Measurements from ENCODE around the gene RGS12.

GRCh38 chr4:3305610-3306371 lies 13.0 kb downstream of the RGS12 start:
- TF ChIP-seq, protein P1, sequence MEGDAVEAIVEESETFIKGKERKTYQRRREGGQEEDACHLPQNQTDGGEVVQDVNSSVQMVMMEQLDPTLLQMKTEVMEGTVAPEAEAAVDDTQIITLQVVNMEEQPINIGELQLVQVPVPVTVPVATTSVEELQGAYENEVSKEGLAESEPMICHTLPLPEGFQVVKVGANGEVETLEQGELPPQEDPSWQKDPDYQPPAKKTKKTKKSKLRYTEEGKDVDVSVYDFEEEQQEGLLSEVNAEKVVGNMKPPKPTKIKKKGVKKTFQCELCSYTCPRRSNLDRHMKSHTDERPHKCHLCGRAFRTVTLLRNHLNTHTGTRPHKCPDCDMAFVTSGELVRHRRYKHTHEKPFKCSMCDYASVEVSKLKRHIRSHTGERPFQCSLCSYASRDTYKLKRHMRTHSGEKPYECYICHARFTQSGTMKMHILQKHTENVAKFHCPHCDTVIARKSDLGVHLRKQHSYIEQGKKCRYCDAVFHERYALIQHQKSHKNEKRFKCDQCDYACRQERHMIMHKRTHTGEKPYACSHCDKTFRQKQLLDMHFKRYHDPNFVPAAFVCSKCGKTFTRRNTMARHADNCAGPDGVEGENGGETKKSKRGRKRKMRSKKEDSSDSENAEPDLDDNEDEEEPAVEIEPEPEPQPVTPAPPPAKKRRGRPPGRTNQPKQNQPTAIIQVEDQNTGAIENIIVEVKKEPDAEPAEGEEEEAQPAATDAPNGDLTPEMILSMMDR (IDR thresholded peaks at IDR 0.05; ENCODE audit: insufficient read depth, low read length, poor library complexity, severe bottlenecking) = no peak
- no peak for TF ChIP-seq EZH2phosphoT487 (conservative IDR thresholded peaks at IDR 0.05; ENCODE audit: low read length)
